Muscle of back (tissue), 11 donors: ENCODE measurements around the gene RNF215. TPM values are rescaled to one million over a fixed set of nuclear protein-coding genes. Genes with fewer than 3 reads are reported as not detected.

ENCODE experiments used
- DNase-seq, 3 donors: peaks; one replicate each; pipeline versions ENCODE4 v3.0.0 to v3.0.0-alpha.2; 2013
- polyA plus RNA-seq, 10 donors: library from polyadenylated mRNA; unstranded; fragments of 120-200 nt; gene quantifications; one replicate each; pipeline ENCODE4 v1.2.1, GENCODE V29; 2013; ENCODE audit not compliant: insufficient read length in 10 of 10

Gene RNF215
- polyA plus RNA-seq, 10 donors = 8.8 to 15.6 (median 11.1) TPM

DNA sequence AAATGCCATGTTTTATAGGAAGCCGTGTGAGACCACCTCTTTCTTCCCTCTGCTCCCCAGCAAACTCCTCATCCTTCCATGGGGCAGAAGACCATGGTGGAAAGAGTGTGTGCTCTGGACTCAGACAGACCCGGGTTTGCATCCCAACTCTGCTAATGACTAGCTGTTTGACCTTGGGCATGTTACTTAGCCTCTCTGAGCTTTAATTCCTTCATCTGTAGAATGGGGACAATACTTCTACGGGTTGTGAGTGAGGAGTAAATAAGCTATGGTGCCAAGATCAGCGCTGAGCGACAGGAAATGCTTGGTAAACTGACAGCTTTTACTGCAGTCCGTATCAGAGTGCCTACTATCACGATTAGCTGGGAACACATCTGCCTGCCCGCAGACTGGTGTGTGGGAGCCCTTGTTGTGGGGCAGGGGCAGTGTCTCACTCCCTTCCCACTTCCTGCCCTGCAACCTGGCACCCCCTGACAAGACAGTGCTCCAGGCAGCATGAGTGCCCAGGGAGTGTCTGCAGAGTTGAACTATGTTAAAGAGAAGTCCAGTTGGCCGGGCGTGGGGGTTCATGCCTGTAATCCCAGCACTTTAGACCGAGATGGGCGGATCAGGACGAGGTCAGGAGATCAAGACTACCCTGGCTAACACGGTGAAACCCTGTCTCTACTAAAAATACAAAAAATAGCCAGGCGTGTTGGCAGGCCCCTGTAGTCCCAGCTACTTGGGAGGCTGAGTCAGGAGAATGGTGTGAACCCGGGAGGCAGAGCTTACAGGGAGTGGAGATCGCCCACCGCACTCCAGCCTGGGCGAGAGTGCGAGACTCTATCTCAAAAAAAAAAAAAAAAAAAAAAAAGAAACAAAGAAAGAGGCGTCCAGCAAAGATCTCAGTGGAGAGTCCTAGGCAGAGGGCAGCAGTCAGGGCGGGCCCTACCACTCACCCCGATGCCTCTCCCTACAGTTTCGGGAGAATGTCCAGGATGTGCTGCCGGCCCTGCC, 11.8 kb upstream of the RNF215 start:
- DNase-seq = no peak

GRCh38 chr22:30397656-30398635, 10.7 kb upstream of the RNF215 start:
- peak in 1 of 3 donors; percentile 34 for DNase-seq

DNA sequence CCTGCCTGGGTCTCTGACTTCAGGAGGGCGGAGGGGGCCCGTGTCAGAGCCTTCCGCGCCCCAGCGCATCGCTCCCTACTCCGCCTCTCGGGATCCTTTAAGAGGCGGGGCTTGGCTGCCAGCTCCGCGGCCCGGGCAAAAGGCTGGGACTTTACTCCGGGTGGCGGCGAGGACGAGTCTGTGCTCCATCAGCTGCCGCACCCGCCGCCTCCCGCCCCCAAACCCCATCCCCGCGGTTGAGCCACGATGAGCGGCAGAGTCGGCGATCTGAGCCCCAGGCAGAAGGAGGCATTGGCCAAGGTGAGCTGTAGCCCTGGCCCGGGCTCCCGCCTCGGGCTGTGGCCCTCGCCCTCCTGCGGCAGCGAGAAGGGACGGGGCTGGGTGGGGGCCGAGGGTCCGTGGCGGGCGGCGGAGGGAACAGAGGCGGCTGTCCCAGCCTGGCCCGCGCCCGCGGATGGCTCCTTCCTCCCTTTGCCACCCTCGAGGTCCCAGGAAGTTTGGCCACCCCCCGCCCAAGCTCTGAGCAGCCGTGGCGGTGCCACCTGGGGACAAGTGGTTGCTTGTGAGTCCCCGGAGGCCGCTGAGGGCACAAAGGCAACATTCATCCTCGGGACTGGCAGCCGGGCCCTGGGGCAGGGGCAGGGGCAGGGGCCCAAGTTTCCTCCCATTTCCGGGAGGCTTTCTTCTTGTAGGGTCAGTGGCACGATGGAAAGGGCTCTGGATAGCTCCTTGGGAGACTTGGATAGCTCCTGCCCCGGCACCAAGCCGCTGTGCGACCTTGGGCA, 9.9 kb upstream of the RNF215 start, which contains the start of gene SEC14L2:
SEC14L2 (plus strand) TSS at position 148 of the 785 bp plus-strand sequence; CDS start at position 247, 99 bp downstream.
- peak; percentile 31 to 77 (median 45) for DNase-seq

GRCh38 chr22:30393885-30394284, 6.7 kb upstream of the RNF215 start:
- DNase-seq = no peak

- DNase-seq = no peak
Observed at GRCh38 chr22:30393322-30393680, 6.1 kb upstream of the RNF215 start.

DNA sequence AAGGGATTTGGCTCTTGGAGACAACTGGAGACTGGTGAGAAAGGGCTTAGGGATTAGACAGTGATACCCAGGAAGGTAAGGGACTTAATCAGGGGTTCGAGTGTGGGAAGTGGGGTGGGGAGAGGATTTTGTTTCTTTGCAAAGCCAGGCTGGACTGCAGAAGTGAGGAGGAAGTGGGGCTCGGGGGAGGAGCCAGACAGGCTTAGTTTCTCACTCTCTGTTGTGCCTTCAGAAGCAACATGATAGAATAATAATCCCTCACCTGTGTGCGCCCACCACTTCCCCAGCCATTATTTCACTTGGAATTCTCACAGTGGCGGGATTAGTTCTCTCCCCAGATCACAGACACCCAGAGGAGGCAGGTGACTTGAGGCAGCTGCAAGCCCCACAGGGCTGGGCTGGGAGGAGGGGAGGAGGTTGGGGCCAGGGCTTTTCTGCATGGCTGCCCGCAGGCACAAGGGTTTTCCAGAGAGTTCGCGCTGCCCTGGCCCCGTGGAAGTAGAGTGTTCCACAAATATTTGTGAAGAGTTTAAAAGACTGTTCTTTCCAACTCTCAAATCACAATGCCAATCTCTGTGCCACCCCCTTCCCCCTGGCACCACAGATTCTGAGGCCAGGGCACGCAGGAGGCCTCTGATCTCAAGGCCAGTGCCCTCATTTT, 5.6 kb upstream of the RNF215 start:
- no peak for DNase-seq

GRCh38 chr22:30390974-30391691, 3.9 kb upstream of the RNF215 start:
- DNase-seq = peak in 2 of 3 donors; percentile 36 to 45

DNA sequence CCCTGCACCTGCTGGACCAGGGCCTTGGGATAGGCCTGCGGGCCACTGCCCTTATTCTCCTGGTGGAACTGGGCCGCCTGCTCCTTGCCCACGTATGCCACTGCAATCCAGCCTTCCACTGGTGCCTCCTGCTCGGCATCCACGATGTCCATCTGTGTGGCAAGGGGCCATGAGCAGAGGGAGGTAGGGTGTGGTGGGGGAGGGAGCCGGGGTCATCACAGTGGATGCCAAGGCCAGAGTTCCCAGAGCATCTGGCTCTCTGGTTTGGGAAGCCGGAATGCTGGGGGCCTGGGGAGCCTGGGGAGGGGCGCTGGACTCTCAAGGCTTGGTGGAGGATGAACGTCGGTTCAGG, 627 bp downstream of the RNF215 start:
- DNase-seq = no peak

GRCh38 chr22:30385942-30386341, 1.3 kb downstream of the RNF215 start:
- DNase-seq = no peak

DNA sequence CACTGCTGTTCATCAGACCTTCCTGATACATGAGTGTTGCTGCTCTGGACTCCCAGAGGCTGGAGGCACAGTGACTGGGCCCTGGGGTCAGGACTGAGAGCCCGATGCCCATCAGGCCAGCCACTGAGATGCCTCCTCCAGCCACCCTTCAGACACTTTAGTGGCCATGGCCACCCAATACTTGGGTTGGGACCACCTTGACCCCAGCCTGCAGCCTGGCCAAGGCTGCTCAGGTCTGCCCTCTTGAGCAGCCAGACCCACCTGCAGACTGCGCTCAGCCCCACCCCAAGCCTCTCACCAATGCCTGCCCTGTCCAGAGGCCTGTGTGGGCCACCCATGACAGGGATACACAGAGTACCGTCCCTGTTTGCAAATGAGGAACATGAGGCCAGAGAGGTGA, 4.2 kb downstream of the RNF215 start:
- no peak for DNase-seq

GRCh38 chr22:30382340-30382739, 4.9 kb downstream of the RNF215 start:
- DNase-seq = no peak

DNA sequence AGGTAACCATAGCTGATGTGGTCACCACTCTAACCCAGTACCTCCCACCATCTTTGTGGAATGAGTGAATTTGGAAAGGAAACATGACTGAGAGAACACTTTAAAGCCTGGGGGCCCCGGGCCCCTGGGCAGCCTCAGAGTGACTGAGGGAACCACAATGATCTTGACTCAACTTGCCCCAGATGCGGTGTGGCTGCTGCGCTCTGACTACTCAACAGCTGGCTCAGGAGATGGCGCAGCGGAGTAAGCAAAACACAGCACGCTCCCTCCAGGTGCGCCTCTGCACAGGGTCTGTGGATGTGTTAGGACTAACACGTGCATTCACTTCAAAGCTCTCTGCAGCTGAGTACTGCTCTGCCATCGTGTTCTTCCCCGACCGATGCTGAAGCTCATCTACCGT, 5.9 kb downstream of the RNF215 start:
- DNase-seq = no peak

- no peak for DNase-seq
Observed at GRCh38 chr22:30380011-30380410, 7.2 kb downstream of the RNF215 start.

DNA sequence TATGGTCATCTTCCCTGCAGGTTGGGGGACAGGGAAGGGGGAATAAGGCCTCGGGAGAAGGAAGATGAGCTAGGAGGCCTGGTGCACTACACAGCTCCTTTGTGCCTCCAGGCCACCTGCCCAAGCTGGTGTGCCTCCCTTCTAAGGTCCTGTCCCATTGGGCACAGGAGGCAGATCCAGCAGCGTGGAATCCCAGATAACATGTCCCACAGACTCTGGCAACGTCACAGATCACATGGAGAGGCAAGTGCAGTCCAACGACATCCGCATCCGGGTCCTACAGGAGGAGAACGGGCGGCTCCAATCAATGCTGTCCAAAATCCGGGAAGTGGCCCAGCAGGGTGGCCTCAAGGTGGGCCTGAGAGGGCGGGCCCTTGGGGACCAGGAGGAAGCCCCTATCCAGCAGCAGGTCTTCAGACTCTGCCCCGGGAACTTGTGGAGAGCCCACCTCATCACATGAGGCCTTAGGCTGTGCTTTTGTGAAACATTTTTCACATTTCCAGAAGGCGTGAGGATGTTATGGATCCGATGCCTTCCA, 11.8 kb downstream of the RNF215 start:
- DNase-seq = no peak

DNA sequence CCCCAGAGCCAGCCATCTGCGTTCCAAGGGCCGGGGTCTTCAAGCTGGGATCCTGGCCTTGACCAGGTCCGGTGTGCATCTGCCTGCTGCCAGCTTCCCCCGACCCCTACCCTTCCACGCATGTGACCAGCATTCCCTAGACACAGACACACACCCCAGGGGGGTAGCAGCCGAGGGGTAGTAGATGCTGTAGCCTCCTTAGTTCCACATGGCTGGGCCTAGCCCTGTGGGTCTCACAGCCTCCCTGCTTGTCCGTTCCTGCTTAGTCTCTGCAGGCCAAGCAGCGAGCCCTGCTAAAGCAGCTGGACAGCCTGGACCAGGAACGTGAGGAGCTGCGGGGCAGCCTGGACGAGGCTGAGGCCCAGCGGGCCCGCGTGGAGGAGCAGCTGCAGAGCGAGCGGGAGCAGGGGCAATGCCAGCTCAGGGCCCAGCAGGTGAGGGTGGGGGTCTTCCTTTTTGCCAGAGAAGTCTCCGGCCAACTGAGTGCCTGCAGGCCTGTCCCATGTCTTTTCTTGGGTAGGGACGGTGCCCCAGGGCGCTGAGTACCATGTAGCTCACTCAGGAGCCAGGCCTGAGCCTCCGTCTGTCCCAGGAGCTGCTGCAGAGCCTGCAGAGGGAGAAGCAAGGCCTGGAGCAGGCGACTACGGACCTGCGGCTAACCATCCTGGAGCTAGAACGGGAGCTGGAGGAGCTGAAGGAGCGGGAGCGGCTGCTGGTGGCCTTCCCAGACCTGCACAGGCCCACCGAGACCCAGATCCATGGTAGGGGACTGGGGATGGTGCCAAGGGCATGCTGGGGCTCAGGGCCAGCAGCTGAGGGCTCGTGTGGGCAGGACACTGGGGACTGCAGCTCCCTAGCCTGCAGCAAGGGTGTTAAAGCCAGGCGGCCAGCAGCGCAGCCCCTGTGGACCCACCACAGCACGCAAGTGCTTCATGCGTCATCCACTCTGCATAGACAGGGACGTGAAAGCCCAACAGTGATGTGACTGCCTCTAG, 13.6 kb downstream of the RNF215 start:
- no peak for DNase-seq

GRCh38 chr22:30372915-30373314, 14.3 kb downstream of the RNF215 start:
- DNase-seq = no peak

- no peak for DNase-seq
Observed at GRCh38 chr22:30371981-30372380, 15.2 kb downstream of the RNF215 start.

DNA sequence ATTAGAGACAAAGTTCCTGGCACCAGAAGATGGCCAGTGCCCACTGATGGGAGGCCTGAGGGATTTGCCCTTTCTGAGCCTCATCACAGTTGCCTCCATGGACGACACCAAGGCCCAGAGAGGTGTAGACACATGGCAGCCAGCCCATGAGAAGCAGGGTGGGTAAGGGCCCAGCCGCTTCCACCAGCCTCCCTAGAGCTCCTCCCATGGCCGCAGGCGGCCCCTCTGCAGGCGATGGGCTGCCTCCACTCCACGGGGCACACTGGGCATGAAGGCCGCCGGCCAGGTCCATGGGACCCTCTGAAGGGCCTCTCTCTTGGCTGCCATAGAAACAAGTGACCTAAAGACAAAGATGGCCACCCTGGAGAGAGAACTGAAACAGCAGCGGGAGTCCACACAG, 15.9 kb downstream of the RNF215 start:
- no peak for DNase-seq
